Kidney (tissue), 14 donors: ENCODE measurements around the gene AXIN1. TPM values are rescaled to one million over a fixed set of nuclear protein-coding genes. Genes with fewer than 3 reads are reported as not detected.
"Not testable (repeated sequence)": the region's sequence is repeated elsewhere in the genome, so short reads cannot be mapped to it uniquely, and the experiment has no call there.

Source experiments
- DNase-seq, 5 donors: peaks; one replicate each; pipeline ENCODE4 v3.0.0-alpha.2; 2013 to 2020
- FAIRE-seq: peaks from 2 replicates; lab custom pipeline; 2012; peaks lifted over from hg19 to GRCh38; lab: Jason Lieb, UNC
- H3K27ac ChIP-seq, 2 donors: one replicate each; pipeline ENCODE4 v1.7.0; 2013; ENCODE audit warnings: low read depth in 2 of 2, low read length in 2 of 2, inconsistent platforms in 1 of 2
- H3K27me3 ChIP-seq: one replicate; pipeline ENCODE4 v1.7.1; 2013; ENCODE audit warnings: low read length, inconsistent platforms; ENCODE audit not compliant: control insufficient read depth, insufficient read depth
- H3K36me3 ChIP-seq, 3 donors: one replicate each; pipeline versions ENCODE4 v1.7.0 to v1.7.1; 2013; ENCODE audit warnings: low read length in 3 of 3, control low read depth in 1 of 3, inconsistent platforms in 1 of 3; ENCODE audit not compliant: insufficient read depth in 3 of 3, control insufficient read depth in 2 of 3
- H3K4me1 ChIP-seq, 3 donors: one replicate each; pipeline versions ENCODE4 v1.7.0 to v1.7.1; 2013; ENCODE audit warnings: low read length in 3 of 3, inconsistent platforms in 1 of 3, low read depth in 1 of 3; ENCODE audit not compliant: control insufficient read depth in 2 of 3, insufficient read depth in 2 of 3
- H3K4me3 ChIP-seq, 3 donors: one replicate each; pipeline versions ENCODE4 v1.7.0 to v1.8.1; 2013; ENCODE audit warnings: low read length in 3 of 3, control low read depth in 1 of 3, inconsistent platforms in 1 of 3
- H3K9ac ChIP-seq, 3 donors: one replicate each; pipeline versions ENCODE4 v1.7.0 to v1.7.1; 2013; ENCODE audit warnings: low read length in 3 of 3, control low read depth in 1 of 3, inconsistent platforms in 1 of 3
- H3K9me3 ChIP-seq, 3 donors: one replicate each; pipeline versions ENCODE4 v1.7.0 to v1.7.1; 2013; ENCODE audit warnings: low read length in 3 of 3, control low read depth in 1 of 3, inconsistent platforms in 1 of 3; ENCODE audit not compliant: control insufficient read depth in 2 of 3, insufficient read depth in 1 of 3
- CTCF ChIP-seq: IDR thresholded peaks from 3 replicates; pipeline ENCODE4 v1.5.1; 2012; ENCODE audit warnings: mild to moderate bottlenecking, moderate library complexity, borderline replicate concordance; ENCODE audit not compliant: insufficient read depth; ENCODE audit errors: extremely low read depth
- intact Hi-C: fragments of 100-400 bp; cut with DNase I; formaldehyde crosslinking; loops from one replicate; pipeline ENCODE4 v1.11.1; 2022
- polyA plus RNA-seq: library from polyadenylated mRNA; stranded (reverse); fragments of 350-450 nt; fragmentation: Illumina TruSeq; extraction: RNeasy Lipid Tissue Mini Kit (QIAGEN cat#74804); gene quantifications from one replicate; pipeline ENCODE4 v1.2.3, GENCODE V29; 2014; ENCODE audit warnings: low read depth, low replicate concordance; ENCODE audit not compliant: insufficient read depth
- total RNA-seq: library from RNA; stranded (reverse); fragmentation: NEBNext Ultra II Directional; extraction: Animal tissue kit (Norgen Biotek cat#: 25700); gene quantifications from one replicate; pipeline ENCODE4 v1.2.1, GENCODE V29; 2021
- donor health status: control.
- donor health status: control.
- donor health status: control.
- donor health status: control.
- donor health status: control.
- donor health status: DM: yes; HTN: yes; CAD: no.
- donor health status: Normal renal cell carcinoma (clear cell type).

AXIN1 gene
- total and polyA plus RNA-seq, 2 donors from 2014 or later, result 9.7 to 24.6 TPM

GRCh38 chr16:378821-379182 is 26.3 kb upstream of the AXIN1 start:
- Histone ChIP-seq H3K4me1 (peaks cover 0 to 27% (median 0%) of the 10 kb centered on the region in 3 donors), H3K9me3 (no peaks in the 10 kb centered on the region), H3K9ac (peak overlapping the region in 1 of 3 donors; percentile 40), H3K4me3 (no peak overlapping the region), H3K27ac (peak overlapping the region; percentile 16 to 56), H3K36me3 (peaks cover 0 to 6% (median 3%) of the 10 kb centered on the region in 3 donors), H3K27me3 (no peaks in the 10 kb centered on the region)
- DNase-seq, result peak in 1 of 5 donors; percentile 76
- no peak for FAIRE-seq
- intact Hi-C loops, result no loop called here
- TF ChIP-seq CTCF, result no peak

GRCh38 chr16:378113-378820 is 25.7 kb upstream of the AXIN1 start:
- H3K9me3 ChIP-seq, H3K9ac ChIP-seq, FAIRE-seq, H3K36me3 ChIP-seq, intact Hi-C loops, H3K4me3 ChIP-seq, H3K27me3 ChIP-seq, DNase-seq: not testable (repeated sequence)
- H3K27ac ChIP-seq, result peak overlapping the region; percentile 16 to 56
- peaks cover 0 to 22% (median 0%) of the 10 kb centered on the region in 3 donors for H3K4me1 ChIP-seq

GRCh38 chr16:377419-377951 is 25.0 kb upstream of the AXIN1 start:
- peaks cover 0 to 8% (median 3%) of the 10 kb centered on the region in 3 donors for H3K36me3 ChIP-seq
- FAIRE-seq (no peak), DNase-seq (peak in 1 of 5 donors; percentile 75)
- H3K4me1 ChIP-seq, result peaks cover 0 to 20% (median 0%) of the 10 kb centered on the region in 3 donors
- H3K9ac ChIP-seq, result no peak overlapping the region
- no peak for TF ChIP-seq CTCF
- no peaks in the 10 kb centered on the region for H3K27me3 ChIP-seq
- H3K4me3 ChIP-seq, result no peak overlapping the region
- intact Hi-C loops, result no loop called here
- no peaks in the 10 kb centered on the region for H3K9me3 ChIP-seq
- no peak overlapping the region for H3K27ac ChIP-seq

GRCh38 chr16:376817-377418 is 24.4 kb upstream of the AXIN1 start:
- Histone ChIP-seq H3K9ac (no peak overlapping the region), H3K4me3 (no peak overlapping the region), H3K4me1 (peaks cover 0 to 20% (median 0%) of the 10 kb centered on the region in 3 donors), H3K27me3 (no peaks in the 10 kb centered on the region), H3K27ac (no peak overlapping the region), H3K36me3 (peaks cover 0 to 10% (median 3%) of the 10 kb centered on the region in 3 donors), H3K9me3 (no peaks in the 10 kb centered on the region)
- DNase-seq (peak in 1 of 5 donors; percentile 75), FAIRE-seq (no peak)
- TF ChIP-seq CTCF, result no peak
- intact Hi-C loops, result no loop called here
